IPS-18c (cell line): ENCODE measurements around the gene PHC1.
A peak's percentile ranks its signal among the peaks of the same experiment; 100 is the strongest.
"Not testable (repeated sequence)": the region's sequence is repeated elsewhere in the genome, so short reads cannot be mapped to it uniquely, and the experiment has no call there.

Source experiments
- H3K4me3 ChIP-seq: 2 replicates; pipeline ENCODE4 v1.7.0; 2013; ENCODE audit warnings: low read depth, mild to moderate bottlenecking, low read length, moderate library complexity; ENCODE audit not compliant: insufficient read depth
- H3K9me3 ChIP-seq: one replicate; pipeline ENCODE4 v1.6.1; 2013; ENCODE audit warnings: mild to moderate bottlenecking, low read length, moderate library complexity; ENCODE audit not compliant: control insufficient read depth, insufficient read depth

PHC1 gene

DNA sequence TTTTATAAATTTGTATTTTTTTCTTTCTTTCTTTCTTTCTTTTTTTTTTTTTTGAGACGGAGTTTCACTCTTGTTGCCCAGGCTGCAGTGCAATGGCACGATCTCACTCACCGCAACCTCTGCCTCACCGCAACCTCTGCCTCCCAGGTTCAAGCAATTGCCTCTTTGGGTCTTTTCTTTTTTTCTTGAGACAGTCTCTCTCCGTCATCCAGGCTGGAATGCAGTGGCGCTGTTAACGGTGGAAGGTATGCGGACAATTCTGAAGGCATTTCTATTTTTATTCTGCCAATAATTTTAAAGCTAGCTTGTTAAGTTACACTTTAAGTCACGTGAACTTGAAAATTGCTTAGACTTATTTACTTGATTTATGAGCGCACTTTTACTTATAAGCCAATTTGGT is 8.8 kb upstream of the PHC1 start:
- no peak overlapping the region for H3K4me3 ChIP-seq

DNA sequence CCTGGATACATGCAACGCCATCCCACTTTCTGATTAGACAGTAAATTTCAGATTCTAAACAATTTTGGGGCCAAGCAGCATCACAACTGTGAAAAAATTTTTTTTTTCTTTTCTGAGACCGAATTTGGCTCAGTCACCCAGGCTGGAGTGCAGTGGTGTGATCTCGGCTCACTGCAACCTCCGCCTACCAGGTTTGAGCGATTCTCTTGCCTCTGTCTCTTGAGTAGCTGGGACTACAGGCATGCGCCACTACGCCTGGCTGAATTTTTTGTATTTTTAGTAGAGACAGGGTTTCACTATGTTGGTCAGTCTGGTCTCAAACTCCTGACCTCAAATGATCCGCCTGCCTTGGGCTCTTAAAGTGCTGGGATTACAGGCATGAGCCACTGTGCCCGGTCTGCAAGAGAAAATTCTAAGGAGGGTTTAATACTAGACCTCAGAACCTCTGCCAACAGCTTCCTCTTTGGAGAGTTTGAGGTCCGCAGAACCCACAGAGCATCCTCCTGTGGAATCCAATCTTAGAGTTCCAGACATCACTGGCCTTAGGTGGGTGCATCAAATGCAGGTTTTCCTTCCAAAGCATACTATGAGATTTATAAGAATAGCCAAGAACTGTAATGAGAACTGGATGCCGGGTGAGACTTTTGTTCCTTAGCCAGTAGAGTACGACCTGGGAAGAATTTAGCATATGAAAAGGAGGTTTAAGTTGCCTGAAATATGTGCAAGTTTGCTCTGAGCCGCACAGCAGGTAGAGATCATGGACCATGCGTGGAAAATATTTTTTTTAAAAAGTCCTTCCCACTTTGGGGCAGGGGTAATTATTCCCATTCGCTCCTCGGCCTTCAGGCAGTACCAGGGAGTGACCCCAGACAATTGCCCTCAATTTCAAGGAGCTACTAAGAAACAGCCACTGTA is 7.8 kb upstream of the PHC1 start:
- Histone ChIP-seq H3K4me3 (no peak overlapping the region), H3K9me3 (peaks cover 3% of the 10 kb centered on the region)

More for the DNA sequence above, 8.8 kb upstream of the PHC1 start:
- H3K9me3 ChIP-seq = peaks cover 3% of the 10 kb centered on the region

DNA sequence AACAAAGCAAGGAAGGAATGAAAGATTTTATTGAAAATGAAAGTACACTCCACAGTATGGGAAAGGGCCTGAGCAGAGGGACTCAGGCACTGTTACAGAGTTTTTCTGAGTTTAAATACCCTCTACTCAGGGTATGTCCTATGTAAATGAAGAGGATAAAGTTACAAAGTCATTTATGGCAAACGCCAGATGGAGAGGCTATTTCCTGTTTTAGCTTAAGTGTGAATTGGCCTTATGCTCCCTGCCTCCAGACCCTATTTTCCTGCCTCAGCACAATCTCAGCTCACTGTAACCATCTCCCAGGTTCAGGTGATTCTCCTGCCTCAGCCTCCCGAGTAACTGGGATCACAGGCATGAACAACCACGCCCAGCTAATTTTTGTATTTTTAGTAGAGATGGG is 6.8 kb upstream of the PHC1 start:
- H3K4me3 ChIP-seq = no peak overlapping the region
- peaks cover under 1% of the 10 kb centered on the region for H3K9me3 ChIP-seq

DNA sequence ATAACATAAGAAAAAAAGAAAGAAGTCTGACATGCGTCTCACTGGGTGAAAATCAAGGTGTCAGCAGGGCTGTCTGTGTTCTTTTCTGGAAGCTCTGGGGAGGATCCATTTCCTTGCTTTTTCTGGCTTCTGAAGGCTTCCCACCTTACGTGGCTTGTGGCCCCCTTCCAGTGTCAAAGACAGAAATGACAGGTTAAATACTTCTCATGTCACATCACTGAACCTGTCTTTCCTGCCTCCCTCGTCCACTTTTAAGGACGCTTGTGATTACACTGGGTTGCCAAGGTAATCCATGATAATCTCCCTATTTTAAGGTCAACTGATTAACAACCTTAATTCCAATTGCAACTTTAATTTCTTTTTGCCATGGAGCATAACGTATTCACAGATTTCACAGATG is 4.6 kb upstream of the PHC1 start:
- Histone ChIP-seq H3K9me3 (no peaks in the 10 kb centered on the region), H3K4me3 (no peak overlapping the region)

DNA sequence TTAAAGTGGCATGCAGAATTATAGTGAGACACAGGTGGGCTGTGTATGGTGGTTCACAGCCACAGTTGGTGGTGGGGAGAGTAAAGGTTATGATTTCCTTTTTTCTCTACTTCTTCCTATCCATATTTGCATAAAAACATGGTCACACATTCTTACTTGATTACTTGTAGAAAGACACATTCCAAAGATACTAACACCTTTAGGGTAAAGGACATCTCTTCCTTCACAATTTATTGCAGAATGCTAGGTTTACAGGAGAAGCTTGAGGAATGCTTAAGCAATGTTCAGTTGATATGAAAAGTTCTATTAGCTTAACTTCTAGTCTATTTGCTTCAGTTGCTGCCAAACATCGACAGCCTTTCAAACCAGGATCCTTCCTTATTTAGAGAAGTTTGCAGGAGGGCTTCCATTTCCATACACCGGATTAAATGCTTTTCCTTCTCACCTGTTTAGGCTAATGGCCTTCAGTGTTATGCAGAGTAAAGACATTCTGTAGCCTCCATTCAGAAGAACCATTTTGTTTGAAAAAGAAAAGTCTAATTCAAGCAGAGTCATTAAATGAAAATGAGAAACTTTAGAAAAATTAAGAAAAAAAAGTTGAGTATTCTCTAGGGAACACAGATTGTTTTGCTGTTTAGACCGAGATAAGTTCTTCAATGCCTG is 2.6 kb upstream of the PHC1 start:
- H3K4me3 ChIP-seq = no peak overlapping the region

DNA sequence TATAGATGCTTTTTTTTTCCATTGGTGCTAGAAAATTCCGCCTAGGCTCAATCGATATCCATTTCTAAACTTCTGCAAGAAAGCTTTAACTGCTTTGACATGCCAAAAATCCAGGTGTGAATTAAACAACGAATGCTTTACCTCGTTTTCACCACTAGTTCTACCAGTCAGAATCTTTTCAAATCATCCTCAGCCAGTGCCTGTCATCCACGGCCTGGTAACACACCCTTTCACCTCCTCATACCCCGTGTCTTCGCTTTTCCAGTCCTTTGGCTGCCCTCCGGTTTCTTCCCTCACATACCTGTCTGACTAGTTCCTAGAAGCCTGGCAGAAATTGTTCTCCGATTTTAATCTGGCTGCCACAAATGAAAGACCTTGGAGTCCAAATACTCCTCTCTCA is 1.4 kb upstream of the PHC1 start:
- peak overlapping the region; percentile 82; the same call in 1 of the 2 replicates for H3K4me3 ChIP-seq
- no peaks in the 10 kb centered on the region for H3K9me3 ChIP-seq

More for the DNA sequence above, 2.6 kb upstream of the PHC1 start:
- H3K9me3 ChIP-seq = no peaks in the 10 kb centered on the region

DNA sequence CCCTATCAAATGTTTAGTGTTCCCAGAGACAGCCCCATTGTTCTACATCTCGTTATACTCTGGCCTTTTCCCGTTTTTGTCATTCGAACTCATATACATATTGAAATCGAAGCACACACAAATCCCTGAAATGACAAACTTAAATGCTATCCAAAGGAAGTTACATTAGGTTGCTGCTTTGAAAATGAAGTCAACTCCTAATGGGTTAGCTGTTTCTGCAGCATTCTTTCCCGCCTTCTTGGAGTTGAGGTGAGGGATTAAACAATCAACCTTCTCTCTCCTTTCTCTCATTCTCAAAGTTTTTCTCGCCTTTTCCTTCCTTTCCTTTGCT is 642 bp upstream of the PHC1 start:
- peak overlapping the region; percentile 82 for H3K4me3 ChIP-seq
- no peaks in the 10 kb centered on the region for H3K9me3 ChIP-seq

DNA sequence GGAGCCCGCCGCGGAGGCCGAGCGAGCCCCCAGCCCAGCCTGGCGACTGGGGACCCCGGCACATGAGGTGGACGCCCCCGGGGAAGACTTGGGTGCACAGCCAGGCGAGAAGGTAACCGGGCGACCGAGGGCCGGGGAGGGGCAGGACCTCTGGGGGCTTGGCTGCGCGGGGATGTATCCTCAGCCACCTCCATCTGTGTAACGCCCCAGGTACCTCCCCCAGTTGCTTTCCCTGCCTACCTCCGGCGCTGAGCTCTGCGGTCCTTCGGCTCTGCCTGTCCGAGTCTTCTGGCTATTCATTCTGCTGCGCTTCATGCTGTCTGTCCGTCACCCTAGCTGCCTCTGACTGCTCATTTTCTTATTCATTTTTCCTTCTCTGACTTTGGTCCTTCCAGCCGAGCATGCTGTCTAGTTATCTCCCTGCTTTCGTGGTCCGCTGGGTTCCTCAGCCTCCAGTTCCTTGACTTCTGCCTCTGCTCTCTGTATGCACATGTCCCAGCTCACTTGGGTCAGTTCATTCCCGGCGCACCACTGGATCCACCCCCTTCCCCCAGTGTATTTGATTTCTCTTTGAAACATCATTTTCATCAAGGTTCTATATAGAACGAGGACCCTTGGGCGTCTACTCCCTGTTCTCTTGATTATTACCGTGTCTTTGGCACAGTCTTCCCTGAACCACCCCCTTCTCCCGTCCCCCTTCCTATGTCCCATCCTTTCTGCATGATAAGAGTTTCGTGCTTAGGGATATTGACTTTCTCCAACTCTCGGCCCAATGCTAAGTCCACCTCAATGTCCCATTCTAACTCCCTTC is 612 bp downstream of the PHC1 start:
- Histone ChIP-seq H3K9me3 (no peaks in the 10 kb centered on the region), H3K4me3 (peak overlapping the region; percentile 71)

DNA sequence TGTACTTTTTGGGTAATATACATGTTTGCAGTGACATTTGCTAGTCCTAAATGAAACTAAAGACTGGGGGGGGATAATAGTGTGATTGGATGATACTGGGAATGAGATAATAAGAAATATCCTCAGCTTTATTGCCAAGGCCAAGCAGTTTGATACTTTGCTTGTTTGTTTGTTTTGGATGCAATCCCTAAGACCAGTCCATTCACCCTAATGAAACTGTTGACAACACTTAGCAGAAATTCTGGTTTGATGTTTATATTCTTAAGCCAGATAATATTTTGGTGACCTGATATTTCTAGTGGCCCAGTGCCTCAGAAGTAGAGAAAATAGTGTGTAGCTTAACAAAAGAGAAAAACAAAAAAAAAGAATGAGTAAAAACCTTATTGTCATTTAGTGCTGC is 1.8 kb downstream of the PHC1 start:
- Histone ChIP-seq H3K9me3 (no peaks in the 10 kb centered on the region), H3K4me3 (peak overlapping the region; percentile 71)

DNA sequence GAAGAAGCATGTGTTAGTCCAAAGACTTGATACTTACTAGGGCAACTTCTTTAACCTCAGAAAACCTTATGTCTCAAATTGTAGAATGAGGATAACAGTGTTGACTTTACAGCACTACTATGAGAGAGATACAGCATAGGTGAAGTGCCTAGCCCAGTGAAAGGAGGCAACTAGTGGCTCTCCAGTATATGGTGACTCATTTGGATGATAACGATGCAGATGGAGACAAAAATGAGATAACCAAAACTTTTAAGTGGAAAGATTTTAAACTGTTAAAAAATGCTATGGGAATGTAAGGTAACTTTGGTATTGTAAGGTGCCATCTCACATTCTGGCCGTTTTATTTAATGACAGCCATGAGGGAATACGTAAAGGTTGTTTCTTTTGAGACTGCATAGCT is 2.7 kb downstream of the PHC1 start:
- Histone ChIP-seq H3K4me3 (peak overlapping the region; percentile 38), H3K9me3 (no peaks in the 10 kb centered on the region)

DNA sequence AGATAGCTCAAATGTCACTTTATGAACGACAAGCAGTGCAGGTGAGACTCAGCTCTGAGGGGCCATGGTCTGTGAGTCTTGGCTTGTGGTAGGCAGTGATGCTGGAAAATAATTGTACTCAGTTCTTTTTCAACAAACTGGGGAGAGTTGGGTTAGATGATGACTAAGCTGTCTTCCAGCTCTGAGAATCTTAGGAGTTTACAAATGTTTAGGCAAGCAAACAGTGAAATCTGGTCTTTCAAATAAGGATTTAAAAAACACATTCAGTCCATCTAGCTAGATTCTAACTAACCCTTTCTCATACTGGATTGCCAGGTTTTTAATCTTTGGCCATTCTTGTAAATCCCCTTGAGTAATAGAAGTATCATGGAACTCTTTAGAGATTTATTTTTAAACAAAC is 3.4 kb downstream of the PHC1 start:
- H3K4me3 ChIP-seq = no peak overlapping the region
- no peaks in the 10 kb centered on the region for H3K9me3 ChIP-seq

DNA sequence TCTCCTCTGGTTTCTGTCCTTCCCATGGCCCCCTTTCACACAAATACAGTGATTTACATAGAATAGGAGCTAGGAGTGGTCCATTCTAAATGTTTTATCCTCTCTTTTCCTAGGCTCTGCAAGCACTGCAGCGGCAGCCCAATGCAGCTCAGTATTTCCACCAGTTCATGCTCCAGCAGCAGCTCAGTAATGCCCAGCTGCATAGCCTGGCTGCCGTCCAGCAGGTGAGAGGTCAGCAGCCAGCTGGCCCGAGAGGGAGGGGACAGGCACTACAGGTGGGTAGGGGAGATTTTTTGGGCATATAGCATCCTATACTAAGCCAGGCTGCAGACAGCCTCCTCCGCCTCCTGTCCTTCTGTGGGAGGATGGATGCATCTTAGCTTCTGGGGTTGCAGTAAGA is 5.3 kb downstream of the PHC1 start:
- H3K4me3 ChIP-seq, H3K9me3 ChIP-seq: not testable (repeated sequence)

DNA sequence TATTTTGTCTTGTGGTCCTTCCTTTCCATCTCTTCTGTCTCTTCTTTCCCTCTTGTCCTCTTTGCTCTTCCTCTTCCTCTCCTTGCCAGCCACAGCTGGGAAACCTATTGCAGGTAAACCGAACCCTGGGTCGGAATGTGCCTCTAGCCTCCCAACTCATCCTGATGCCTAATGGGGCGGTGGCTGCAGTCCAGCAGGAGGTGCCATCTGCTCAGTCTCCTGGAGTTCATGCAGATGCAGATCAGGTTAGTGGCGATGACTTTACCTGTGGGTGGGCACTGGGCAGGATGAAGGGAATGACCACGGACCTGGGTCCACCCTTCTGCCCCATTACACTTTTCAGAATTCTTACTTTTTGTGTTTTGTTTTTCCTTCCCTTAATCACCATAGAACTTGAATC is 8.2 kb downstream of the PHC1 start:
- Histone ChIP-seq H3K9me3 (no peaks in the 10 kb centered on the region), H3K4me3 (no peak overlapping the region)

DNA sequence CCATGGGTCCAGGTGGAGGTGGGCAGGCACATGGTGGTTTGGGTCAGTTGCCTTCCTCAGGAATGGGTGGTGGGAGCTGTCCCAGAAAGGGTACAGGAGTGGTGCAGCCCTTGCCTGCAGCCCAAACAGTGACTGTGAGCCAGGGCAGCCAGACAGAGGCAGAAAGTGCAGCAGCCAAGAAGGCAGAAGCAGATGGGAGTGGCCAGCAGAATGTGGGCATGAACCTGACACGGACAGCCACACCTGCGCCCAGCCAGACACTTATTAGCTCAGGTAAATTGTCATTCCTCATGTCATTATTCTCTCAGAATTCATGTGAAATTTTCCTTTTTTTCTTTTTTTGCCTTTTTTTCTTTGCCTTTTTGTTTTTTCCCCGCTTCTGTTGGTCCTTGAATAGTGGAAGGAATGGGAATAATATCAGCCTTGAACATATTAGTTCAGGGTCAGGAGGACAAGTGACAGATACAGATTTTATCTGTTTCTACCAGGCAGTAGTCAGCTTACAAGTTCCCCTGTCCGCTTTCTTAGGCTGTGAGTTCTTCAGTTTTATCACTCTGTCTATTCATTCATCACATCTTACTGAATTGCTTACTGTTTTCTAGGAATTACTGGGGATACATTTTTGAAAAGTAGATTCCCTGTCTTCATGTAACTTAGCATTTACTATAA is 16.5 kb downstream of the PHC1 start:
- not testable (repeated sequence) for H3K9me3 ChIP-seq, H3K4me3 ChIP-seq

DNA sequence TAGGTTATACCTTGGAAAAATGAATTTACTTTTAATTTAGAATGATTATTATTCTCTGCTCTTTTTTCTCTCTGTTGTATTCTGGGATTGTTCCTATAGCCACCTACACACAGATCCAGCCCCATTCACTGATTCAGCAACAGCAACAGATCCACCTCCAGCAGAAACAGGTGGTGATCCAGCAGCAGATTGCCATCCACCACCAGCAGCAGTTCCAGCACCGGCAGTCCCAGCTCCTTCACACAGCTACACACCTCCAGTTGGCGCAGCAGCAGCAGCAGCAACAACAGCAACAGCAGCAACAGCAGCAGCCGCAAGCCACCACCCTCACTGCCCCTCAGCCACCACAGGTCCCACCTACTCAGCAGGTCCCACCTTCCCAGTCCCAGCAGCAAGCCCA is 18.2 kb downstream of the PHC1 start:
- not testable (repeated sequence) for H3K4me3 ChIP-seq, H3K9me3 ChIP-seq

DNA sequence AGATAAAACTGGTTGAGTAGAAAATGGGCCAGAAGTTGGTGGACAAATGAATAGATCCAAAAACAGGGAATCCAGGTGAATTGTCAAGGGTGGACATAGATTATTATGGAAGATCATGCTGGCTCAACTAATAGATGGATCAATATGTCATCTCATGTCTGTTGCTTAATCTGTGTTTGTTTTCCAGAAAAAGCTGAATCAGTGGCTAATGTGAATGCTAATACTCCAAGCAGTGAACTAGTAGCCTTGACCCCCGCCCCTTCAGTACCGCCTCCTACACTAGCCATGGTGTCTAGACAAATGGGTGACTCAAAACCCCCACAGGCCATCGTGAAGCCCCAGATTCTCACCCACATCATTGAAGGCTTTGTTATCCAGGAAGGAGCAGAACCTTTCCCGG is 19.8 kb downstream of the PHC1 start:
- not testable (repeated sequence) for H3K9me3 ChIP-seq, H3K4me3 ChIP-seq

DNA sequence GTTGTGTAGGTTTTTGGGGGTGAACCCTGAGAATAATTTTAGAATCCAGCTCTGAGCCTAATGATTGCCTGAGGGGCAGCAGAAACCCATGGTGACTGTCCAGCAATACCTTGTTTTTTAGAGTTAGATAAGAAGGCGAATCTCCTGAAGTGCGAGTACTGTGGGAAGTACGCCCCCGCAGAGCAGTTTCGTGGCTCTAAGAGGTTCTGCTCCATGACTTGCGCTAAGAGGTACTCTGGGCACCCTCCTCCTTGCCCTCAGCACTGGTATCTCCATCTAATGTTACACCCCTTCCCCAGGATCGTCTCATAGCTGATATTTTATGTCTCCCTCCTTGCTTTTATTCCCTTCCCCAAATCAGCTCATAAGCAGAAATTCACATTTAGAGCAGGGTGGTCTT is 22.4 kb downstream of the PHC1 start:
- Histone ChIP-seq H3K9me3 (no peaks in the 10 kb centered on the region), H3K4me3 (no peak overlapping the region)
